Measurements from ENCODE around the gene ARL3. TPM values are rescaled to one million over a fixed set of nuclear protein-coding genes. Genes with fewer than 3 reads are reported as not detected.

ARL3 gene
- total RNA-seq, 4 donors from 2014 or later: 0.87 to 5.0 (median 2.2) TPM

GRCh38 chr10:102673236-102673818 lies 40.9 kb downstream of the ARL3 start:
- peak overlapping the region in 2 of 4 donors; percentile 28 to 54 for H3K4me3 ChIP-seq
- H3K27ac ChIP-seq: peak overlapping the region; percentile 66 to 89 (median 76)
- peaks cover 45 to 88% (median 61%) of the 10 kb centered on the region in 3 donors for H3K4me1 ChIP-seq
- no peaks in the 10 kb centered on the region for H3K9me3 ChIP-seq
- H3K36me3 ChIP-seq: no peaks in the 10 kb centered on the region
- intact Hi-C loops (cut with DNase I): no loop called here
- WGBS, 2 donors: 55% methylated on average over 9 to 12 of the region's 13 CpGs
- no peaks in the 10 kb centered on the region for H3K27me3 ChIP-seq
- TF ChIP-seq POLR2A (IDR thresholded peaks at IDR 0.05): no peak
- no peak for TF ChIP-seq CTCF (IDR thresholded peaks at IDR 0.05)
- no peak for DNase-seq

GRCh38 chr10:102670871-102671434 lies 43.2 kb downstream of the ARL3 start:
- Histone ChIP-seq H3K27me3 (no peaks in the 10 kb centered on the region), H3K36me3 (no peaks in the 10 kb centered on the region), H3K4me1 (peaks cover 42 to 68% (median 44%) of the 10 kb centered on the region in 3 donors), H3K9me3 (no peaks in the 10 kb centered on the region), H3K27ac (no peak overlapping the region), H3K4me3 (no peak overlapping the region)
- WGBS, 2 donors: 88 to 100% methylated on average over 1 to 4 of the region's 6 CpGs
- no peak for DNase-seq
- intact Hi-C loops (cut with DNase I): no loop called here
- TF ChIP-seq POLR2A (IDR thresholded peaks at IDR 0.05) (no peak), CTCF (IDR thresholded peaks at IDR 0.05) (no peak)

GRCh38 chr10:102670065-102670670 lies 44.0 kb downstream of the ARL3 start:
- Histone ChIP-seq H3K27me3 (no peaks in the 10 kb centered on the region), H3K36me3 (no peaks in the 10 kb centered on the region), H3K9me3 (no peaks in the 10 kb centered on the region), H3K27ac (peak overlapping the region in 3 of 4 donors; percentile 41 to 68 (median 52)), H3K4me1 (peaks cover 34 to 60% (median 36%) of the 10 kb centered on the region in 3 donors), H3K4me3 (no peak overlapping the region)
- DNase-seq: no peak
- WGBS, 2 donors: 93% methylated on average over 5 to 7 of the region's 9 CpGs
- no peak for TF ChIP-seq POLR2A (IDR thresholded peaks at IDR 0.05)
- no peak for TF ChIP-seq CTCF (IDR thresholded peaks at IDR 0.05)
- intact Hi-C loops (cut with DNase I): no loop called here

- no peak overlapping the region for H3K4me3 ChIP-seq
- 43 to 60% methylated on average over 1 of the region's 7 CpGs for WGBS, 2 donors
- H3K36me3 ChIP-seq: no peaks in the 10 kb centered on the region
- H3K9me3 ChIP-seq: no peaks in the 10 kb centered on the region
- H3K27me3 ChIP-seq: no peaks in the 10 kb centered on the region
- peaks cover 26 to 53% (median 28%) of the 10 kb centered on the region in 3 donors for H3K4me1 ChIP-seq
- H3K27ac ChIP-seq: peak overlapping the region in 3 of 4 donors; percentile 41 to 68 (median 52)
- no peak for DNase-seq
- intact Hi-C loops (cut with DNase I): no loop called here
- TF ChIP-seq POLR2A (IDR thresholded peaks at IDR 0.05) (no peak), CTCF (IDR thresholded peaks at IDR 0.05) (peak in 4 of 6 experiments; percentile 18 to 42 (median 30))
These were observed 44.8 kb downstream of the ARL3 start for GRCh38 chr10:102669206-102670064.

Data from esophagus squamous epithelium (tissue), 5 donors.